ENCODE results near the gene ATP11A.

ATP11A gene

GRCh38 chr13:112742583-112742982 lies 52.7 kb downstream of the ATP11A start:
- no peak for DNase-seq (ENCODE audit: low read depth, low spot score)
- H3K4me3 ChIP-seq (ENCODE audit: low read depth, low read length), result no peak overlapping the region
- ChIA-PET POLR2A (no interaction called here), CTCF (no interaction called here)
- TF ChIP-seq, protein P1, sequence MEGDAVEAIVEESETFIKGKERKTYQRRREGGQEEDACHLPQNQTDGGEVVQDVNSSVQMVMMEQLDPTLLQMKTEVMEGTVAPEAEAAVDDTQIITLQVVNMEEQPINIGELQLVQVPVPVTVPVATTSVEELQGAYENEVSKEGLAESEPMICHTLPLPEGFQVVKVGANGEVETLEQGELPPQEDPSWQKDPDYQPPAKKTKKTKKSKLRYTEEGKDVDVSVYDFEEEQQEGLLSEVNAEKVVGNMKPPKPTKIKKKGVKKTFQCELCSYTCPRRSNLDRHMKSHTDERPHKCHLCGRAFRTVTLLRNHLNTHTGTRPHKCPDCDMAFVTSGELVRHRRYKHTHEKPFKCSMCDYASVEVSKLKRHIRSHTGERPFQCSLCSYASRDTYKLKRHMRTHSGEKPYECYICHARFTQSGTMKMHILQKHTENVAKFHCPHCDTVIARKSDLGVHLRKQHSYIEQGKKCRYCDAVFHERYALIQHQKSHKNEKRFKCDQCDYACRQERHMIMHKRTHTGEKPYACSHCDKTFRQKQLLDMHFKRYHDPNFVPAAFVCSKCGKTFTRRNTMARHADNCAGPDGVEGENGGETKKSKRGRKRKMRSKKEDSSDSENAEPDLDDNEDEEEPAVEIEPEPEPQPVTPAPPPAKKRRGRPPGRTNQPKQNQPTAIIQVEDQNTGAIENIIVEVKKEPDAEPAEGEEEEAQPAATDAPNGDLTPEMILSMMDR (IDR thresholded peaks at IDR 0.05; ENCODE audit: insufficient read depth, low read length, missing control alignments), result no peak

- no peak for DNase-seq (ENCODE audit: low read depth, low spot score)
- ChIA-PET CTCF (no interaction called here), POLR2A (interaction anchor here (0.5 kb wide), 2 partner anchors 40 to 718 kb away, joined by 3 read pairs; no protein-coding TSS in a partner anchor)
- TF ChIP-seq, protein P1 (IDR thresholded peaks at IDR 0.05; ENCODE audit: insufficient read depth, low read length, missing control alignments), result no peak
- no peak overlapping the region for H3K4me3 ChIP-seq (ENCODE audit: low read depth, low read length)
These were observed 53.8 kb downstream of the ATP11A start for GRCh38 chr13:112743451-112744167.

DNA sequence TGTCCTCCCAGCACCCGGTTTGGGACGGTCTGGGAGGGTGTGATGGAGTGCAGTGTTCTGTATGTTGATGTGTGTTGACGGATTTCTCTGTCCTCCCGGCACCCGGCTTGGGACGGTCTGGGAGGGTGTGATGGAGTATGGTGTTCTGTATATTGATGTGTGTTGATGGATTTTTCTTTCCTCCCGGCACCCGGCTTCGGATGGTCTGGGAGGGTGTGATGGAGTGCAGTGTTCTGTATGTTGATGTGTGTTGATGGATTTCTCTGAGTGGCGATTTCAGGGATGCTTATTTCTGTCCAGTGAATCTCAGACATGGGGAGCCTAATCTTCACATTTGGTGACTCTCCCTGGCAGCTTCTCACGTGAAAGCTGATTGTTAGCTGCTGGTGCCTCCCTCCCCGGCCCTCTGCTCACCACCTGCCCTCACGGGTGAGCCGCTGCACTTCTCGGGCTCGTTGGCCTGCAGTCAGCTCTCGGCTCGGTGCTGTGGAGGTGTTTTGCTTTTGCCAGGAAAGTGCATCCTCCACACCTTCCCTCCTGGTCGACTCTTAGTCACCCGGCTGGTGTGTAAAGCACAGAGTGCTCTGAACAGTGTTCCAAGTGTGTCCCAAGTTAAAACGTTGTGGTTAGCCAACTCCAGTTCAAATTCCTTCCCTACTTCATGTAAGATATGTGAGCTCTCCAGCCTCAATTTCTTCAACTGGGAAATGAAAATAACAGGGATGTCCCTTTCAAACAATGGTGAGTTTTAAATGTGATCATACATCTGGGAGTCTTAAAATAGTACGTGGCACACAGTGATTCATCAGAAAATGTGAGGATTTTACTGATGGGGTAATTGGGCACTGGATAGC lies 54.6 kb downstream of the ATP11A start:
- TF ChIP-seq, protein P1 (IDR thresholded peaks at IDR 0.05; ENCODE audit: insufficient read depth, low read length, missing control alignments), result no peak
- no peak for DNase-seq (ENCODE audit: low read depth, low spot score)
- H3K4me3 ChIP-seq (ENCODE audit: low read depth, low read length), result no peak overlapping the region
- ChIA-PET CTCF (interaction anchor here (1.4 kb wide), 1 partner anchor 18 kb away, joined by 3 read pairs; no protein-coding TSS in a partner anchor), POLR2A (interaction anchor here (0.5 kb wide), 1 partner anchor 717 kb away, joined by 3 read pairs; no protein-coding TSS in a partner anchor)

GRCh38 chr13:112746044-112746443 lies 56.2 kb downstream of the ATP11A start:
- TF ChIP-seq, protein P1 (IDR thresholded peaks at IDR 0.05; ENCODE audit: insufficient read depth, low read length, missing control alignments), result no peak
- ChIA-PET POLR2A (no interaction called here), CTCF (no interaction called here)
- no peak overlapping the region for H3K4me3 ChIP-seq (ENCODE audit: low read depth, low read length)
- DNase-seq (ENCODE audit: low read depth, low spot score), result no peak

GRCh38 chr13:112747256-112747655 lies 57.4 kb downstream of the ATP11A start:
- ChIA-PET POLR2A (no interaction called here), CTCF (no interaction called here)
- no peak overlapping the region for H3K4me3 ChIP-seq (ENCODE audit: low read depth, low read length)
- no peak for DNase-seq (ENCODE audit: low read depth, low spot score)
- TF ChIP-seq, protein P1 (IDR thresholded peaks at IDR 0.05; ENCODE audit: insufficient read depth, low read length, missing control alignments), result no peak

All from AG04449 (cell line).